Cardiac fibroblast (primary cell): Measurements from ENCODE around the gene PPP3CB.

Source experiments
- DNase-seq, 2 donors: peaks; one replicate each; pipeline versions ENCODE4 v3.0.0 to v3.0.0-alpha.2; 2010; ENCODE audit warnings: low read depth in 2 of 2
- H3K4me3 ChIP-seq, 2 donors: replicated peaks in 1 of 2; 1 replicate in 1 of 2; 2 replicates in 1 of 2; pipeline ENCODE4 v1.5.1; 2011; ENCODE audit warnings: low read depth in 2 of 2, low read length in 2 of 2, mild to moderate bottlenecking in 2 of 2, moderate library complexity in 1 of 2
- CTCF ChIP-seq: IDR thresholded peaks from one replicate; pipeline ENCODE4 v1.5.1; 2011; ENCODE audit warnings: low read depth, mild to moderate bottlenecking, low read length, inconsistent platforms

The PPP3CB gene

DNA sequence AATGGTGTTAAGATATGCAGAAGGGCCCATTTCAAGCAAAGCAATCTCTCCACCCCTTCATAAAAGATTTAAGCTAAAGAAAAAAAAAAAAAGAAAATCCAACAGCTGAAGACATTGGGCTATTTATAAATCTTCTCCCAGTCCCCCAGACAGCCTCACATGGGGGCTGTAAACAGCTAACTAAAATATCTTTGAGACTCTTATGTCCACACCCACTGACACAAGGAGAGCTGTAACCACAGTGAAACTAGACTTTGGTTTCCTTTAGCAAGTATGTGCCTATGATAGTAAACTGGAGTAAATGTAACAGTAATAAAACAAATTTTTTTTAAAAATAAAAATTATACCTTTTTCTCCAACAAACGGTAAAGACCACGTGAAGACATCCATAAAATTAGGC lies 28.6 kb downstream of the PPP3CB start:
- TF ChIP-seq CTCF, result no peak
- H3K4me3 ChIP-seq, result no peak overlapping the region
- no peak for DNase-seq

GRCh38 chr10:73465978-73466726 lies 29.7 kb downstream of the PPP3CB start:
- H3K4me3 ChIP-seq, result no peak overlapping the region
- TF ChIP-seq CTCF, result no peak
- no peak for DNase-seq

DNA sequence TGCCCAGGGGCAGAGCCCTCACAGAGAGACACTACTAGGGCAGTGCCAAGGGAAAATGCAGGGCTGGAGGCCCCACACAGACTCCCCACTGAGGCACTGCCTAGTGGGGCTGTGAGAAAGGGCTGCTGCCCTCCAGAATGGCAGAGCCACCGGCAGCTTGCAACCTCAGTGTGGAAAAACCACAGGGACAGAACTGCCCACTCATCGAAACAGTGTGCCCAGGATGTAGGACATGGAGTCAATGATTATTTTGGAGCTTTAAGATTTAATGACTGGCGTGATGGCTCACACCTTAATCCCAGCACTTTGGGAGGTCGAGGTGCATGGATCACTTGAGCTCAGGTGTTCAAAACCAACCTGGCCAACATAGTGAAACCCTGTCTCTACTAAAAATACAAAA lies 34.9 kb downstream of the PPP3CB start:
- DNase-seq, result no peak
- TF ChIP-seq CTCF, result no peak

DNA sequence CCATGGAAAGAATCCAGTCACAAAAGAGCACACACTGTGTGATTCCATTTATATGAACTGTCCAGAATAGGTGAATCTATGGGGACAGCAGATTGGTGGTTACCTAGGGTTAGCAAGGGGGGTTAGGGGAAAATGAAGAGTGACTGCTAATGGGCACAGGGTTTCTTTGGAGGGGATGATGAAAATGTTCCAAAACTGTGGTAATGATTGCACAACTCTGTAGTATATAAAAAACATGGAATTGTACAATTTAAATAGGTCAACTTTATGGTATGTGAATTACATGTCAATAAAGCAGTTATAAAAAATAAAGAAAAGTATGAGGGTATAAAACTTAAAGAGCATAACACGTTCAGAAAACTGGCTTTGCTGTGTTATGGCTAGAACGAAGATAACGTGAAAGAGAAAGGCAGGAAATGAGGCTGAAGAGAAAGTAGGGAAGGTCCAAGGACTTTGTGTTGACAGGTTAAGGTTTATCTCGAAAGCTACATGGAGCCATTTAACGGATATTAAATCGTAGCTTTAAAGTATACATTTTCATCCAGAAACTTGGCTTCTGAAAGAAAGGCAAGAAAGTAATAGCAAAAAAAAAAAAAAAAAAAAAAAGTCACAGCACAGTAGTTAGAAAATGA lies 36.0 kb downstream of the PPP3CB start:
- H3K4me3 ChIP-seq, result no peak overlapping the region
- peak; percentile 11 to 14 for DNase-seq
- TF ChIP-seq CTCF, result no peak

More for the DNA sequence above, 34.9 kb downstream of the PPP3CB start:
- no peak overlapping the region for H3K4me3 ChIP-seq

GRCh38 chr10:73456187-73456890 lies 39.5 kb downstream of the PPP3CB start:
- no peak for DNase-seq
- no peak overlapping the region for H3K4me3 ChIP-seq
- TF ChIP-seq CTCF, result no peak

DNA sequence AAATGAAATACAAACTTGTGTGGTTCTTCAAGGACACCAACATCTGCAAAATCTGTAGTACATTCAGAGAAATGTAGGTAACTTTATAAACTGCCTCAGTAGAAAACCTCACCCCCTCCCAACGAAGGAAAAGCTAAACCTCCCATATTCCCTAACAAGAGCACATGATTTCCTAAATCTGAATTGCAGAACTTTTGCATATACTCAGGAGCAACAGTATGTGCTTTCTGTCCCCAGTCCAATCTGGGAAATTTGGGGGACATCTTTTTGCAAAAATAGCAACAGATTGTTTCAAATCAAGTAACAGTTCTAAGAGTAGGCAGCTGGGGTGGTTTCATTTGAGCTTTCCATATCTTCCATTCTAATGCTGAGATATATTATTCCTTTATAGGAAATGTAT lies 46.7 kb downstream of the PPP3CB start:
- no peak for DNase-seq
- H3K4me3 ChIP-seq, result no peak overlapping the region
- no peak for TF ChIP-seq CTCF
